Endothelial cell of umbilical vein (primary cell): ENCODE measurements around the gene DDX39A. TPM values are rescaled to one million over a fixed set of nuclear protein-coding genes. Genes with fewer than 3 reads are reported as not detected.

ENCODE experiments used
- BruUV-seq: library from RNA; stranded (reverse); fragments of 400-500 nt; replicated peaks from 2 replicates; lab custom pipeline; 2021; lab: Mats Ljungman, UMichigan
- CTCF ChIA-PET: fragments of 300-600, 350-600 bp; sonication (Branson Sonifier 250); formaldehyde crosslinking; loops from one replicate; lab custom pipeline; 2021; ENCODE audit warnings: antibody characterized with exemption, inconsistent platforms; lab: Charles Lee
- POLR2A ChIA-PET: fragments of 300-600, 350-600 bp; sonication (Branson Sonifier 250); formaldehyde crosslinking; loops from one replicate; lab custom pipeline; 2021; ENCODE audit warnings: antibody characterized with exemption, inconsistent platforms; lab: Charles Lee
- DNase-seq: peaks from one replicate; pipeline ENCODE4 v3.0.0-alpha.2; 2011; ENCODE audit warnings: low read depth, low spot score
- FAIRE-seq: peaks from 2 replicates; lab custom pipeline; 2011; peaks lifted over from hg19 to GRCh38; lab: Jason Lieb, UNC
- H2AFZ ChIP-seq: 2 replicates; pipeline ENCODE4 v1.6.0; 2012; ENCODE audit warnings: low read depth, low read length, control low read depth, inconsistent platforms
- H3K27ac ChIP-seq: 2 replicates; pipeline ENCODE4 v1.5.1; 2011; ENCODE audit warnings: low read depth, mild to moderate bottlenecking, control low read depth, low read length, moderate library complexity; ENCODE audit not compliant: insufficient read depth
- H3K27me3 ChIP-seq, 2 experiments: 2 replicates each; pipeline versions ENCODE4 v1.6.0 to v1.6.1; 2011; ENCODE audit warnings: low read length in 2 of 2, mixed read lengths in 1 of 2; ENCODE audit not compliant: control insufficient read depth in 2 of 2, insufficient read depth in 2 of 2
- H3K36me3 ChIP-seq, 2 experiments: 2 replicates in 1 of 2; 3 replicates in 1 of 2; pipeline ENCODE4 v1.5.1; 2011; ENCODE audit warnings: low read length in 2 of 2, mild to moderate bottlenecking in 1 of 2, moderate library complexity in 1 of 2; ENCODE audit not compliant: control insufficient read depth in 2 of 2, insufficient read depth in 2 of 2; ENCODE audit errors: extremely low read depth in 1 of 2
- H3K4me1 ChIP-seq: 3 replicates; pipeline ENCODE4 v1.5.1; 2011; ENCODE audit warnings: mild to moderate bottlenecking, low read length; ENCODE audit not compliant: control insufficient read depth, insufficient read depth; ENCODE audit errors: extremely low read depth
- H3K4me2 ChIP-seq: 2 replicates; pipeline ENCODE4 v1.6.1; 2011; ENCODE audit warnings: low read length, control low read depth, mixed read lengths; ENCODE audit not compliant: insufficient read depth
- H3K4me3 ChIP-seq, 3 experiments: fragments of 200-600 bp in 1 of 3; sonication (generic), shearing (Covaris generic) in 1 of 3; replicated peaks in 1 of 3; 2 replicates each; pipeline ENCODE4 v1.5.1; 2011 to 2016; ENCODE audit warnings: control low read depth in 3 of 3, low read length in 3 of 3, mild to moderate bottlenecking in 2 of 3, inconsistent platforms in 1 of 3, low read depth in 1 of 3, moderate library complexity in 1 of 3; ENCODE audit not compliant: insufficient read depth in 1 of 3
- H3K79me2 ChIP-seq: 2 replicates; pipeline ENCODE4 v1.6.0; 2012; ENCODE audit warnings: low read length, inconsistent platforms; ENCODE audit not compliant: control insufficient read depth, insufficient read depth
- H3K9ac ChIP-seq: replicated peaks from 2 replicates; pipeline ENCODE3; 2011; ENCODE audit warnings: low read length, control low read depth; ENCODE audit not compliant: insufficient read depth; ENCODE audit errors: extremely low read depth
- H3K9me1 ChIP-seq: replicated peaks from 3 replicates; pipeline ENCODE4 v1.6.0; 2011; ENCODE audit warnings: mild to moderate bottlenecking, low read length; ENCODE audit not compliant: control insufficient read depth, insufficient read depth; ENCODE audit errors: extremely low read depth
- H3K9me3 ChIP-seq: replicated peaks from 2 replicates; pipeline ENCODE4 v1.5.1; 2012; ENCODE audit warnings: low read length, inconsistent platforms; ENCODE audit not compliant: control insufficient read depth, insufficient read depth
- H4K20me1 ChIP-seq: replicated peaks from 2 replicates; pipeline ENCODE3; 2011; ENCODE audit warnings: mild to moderate bottlenecking, low read length; ENCODE audit not compliant: control insufficient read depth, insufficient read depth; ENCODE audit errors: extremely low read depth
- EZH2 ChIP-seq: IDR thresholded peaks from 2 replicates; pipeline ENCODE4 v1.6.1; 2012; ENCODE audit warnings: borderline replicate concordance, low read depth, mild to moderate bottlenecking, moderate library complexity, low read length, inconsistent platforms; ENCODE audit not compliant: severe bottlenecking
- FOS ChIP-seq: IDR thresholded peaks from 2 replicates; pipeline ENCODE4 v1.6.1; 2011; ENCODE audit warnings: mild to moderate bottlenecking, low read length, moderate library complexity, borderline replicate concordance; ENCODE audit not compliant: insufficient read depth
- GATA2 ChIP-seq: IDR thresholded peaks from 2 replicates; pipeline ENCODE4 v1.7.0; 2011; ENCODE audit warnings: low read depth, mild to moderate bottlenecking, moderate library complexity, mixed read lengths, low read length; ENCODE audit not compliant: insufficient read length, insufficient read depth
- JUN ChIP-seq: IDR thresholded peaks from 2 replicates; pipeline ENCODE4 v1.6.1; 2011; ENCODE audit warnings: borderline replicate concordance, low read depth; ENCODE audit not compliant: insufficient read length, insufficient read depth
- MYC ChIP-seq: IDR thresholded peaks from one replicate; pipeline ENCODE4 v1.6.1; 2011; ENCODE audit warnings: mild to moderate bottlenecking, low read depth, low read length
- POLR2A ChIP-seq: IDR thresholded peaks from 2 replicates; pipeline ENCODE4 v1.6.1; 2012; ENCODE audit warnings: low read depth, mild to moderate bottlenecking, control low read depth, low read length
- POLR2AphosphoS5 ChIP-seq: IDR thresholded peaks from 2 replicates; pipeline ENCODE4 v1.6.1; 2012; ENCODE audit warnings: low read depth, mild to moderate bottlenecking, control low read depth, low read length, moderate library complexity; ENCODE audit not compliant: insufficient read depth
- dilution Hi-C: fragments of 300-500 bp; cut with MboI; formaldehyde crosslinking; loops from one replicate; pipeline ENCODE4 v1.15.0; 2019; ENCODE audit warnings: low sequenced_read_pairs; ENCODE audit not compliant: extremely low pct_ligation_motif_present
- intact Hi-C: fragments of 100-400 bp; cut with micrococcal nuclease; formaldehyde crosslinking; loops from one replicate; pipeline ENCODE4 v1.10.0; 2022
- polyA plus RNA-seq, 4 experiments: library from polyadenylated mRNA; depleted of rRNA in 3 of 4; stranded (reverse) in 3 of 4; unstranded in 1 of 4; fragments of >200 nt; gene quantifications; 2 replicates each; pipeline versions ENCODE4 v1.2.1 to v1.2.3, GENCODE V29; 2011 to 2012; ENCODE audit warnings: missing spikeins in 1 of 4
- total RNA-seq: library from RNA; stranded (reverse); gene quantifications from 2 replicates; pipeline ENCODE4 v1.2.3, GENCODE V29; 2021
- TF ChIP-seq, protein P1 (sequence below): IDR thresholded peaks from 2 replicates; pipeline ENCODE4 v1.6.1; 2011; ENCODE audit not compliant: insufficient read depth, insufficient read length
- TF ChIP-seq, protein P2 (sequence below), 2 donors: IDR thresholded peaks; 1 replicate in 1 of 2; 2 replicates in 1 of 2; pipeline ENCODE4 v1.5.1; 2011; ENCODE audit warnings: low read length in 2 of 2, mild to moderate bottlenecking in 2 of 2, moderate library complexity in 2 of 2, control low read depth in 1 of 2, inconsistent platforms in 1 of 2, low read depth in 1 of 2; ENCODE audit not compliant: insufficient read depth in 1 of 2; ENCODE audit errors: extremely low read depth in 1 of 2

The DDX39A gene
- total and polyA plus RNA-seq, 2 donors (not counting 3 experiments of a cell fraction or from before 2014, with no cell fraction given), result 157 to 158 TPM

GRCh38 chr19:14377883-14378328 lies 41.2 kb downstream of the DDX39A start:
- FAIRE-seq, result peak; percentile 26
- POLR2A ChIA-PET, result no interaction called here

More at GRCh38 chr19:14377883-14378328, 41.2 kb downstream of the DDX39A start:
- no peaks in the 10 kb centered on the region for H3K27me3 ChIP-seq
- H3K4me1 ChIP-seq, result peaks cover 11% of the 10 kb centered on the region
- dilution Hi-C loops (no loop called here), intact Hi-C loops (no loop called here)
- no peaks in the 10 kb centered on the region for H3K36me3 ChIP-seq
- no peak overlapping the region for H2AFZ ChIP-seq
- peaks cover 7% of the 10 kb centered on the region for H3K79me2 ChIP-seq
- BruUV-seq, result no TSS peak
- no peaks in the 10 kb centered on the region for H3K9me1 ChIP-seq
- no peak for DNase-seq
- H3K27ac ChIP-seq, result no peak overlapping the region
- H4K20me1 ChIP-seq, result no peaks in the 10 kb centered on the region
- no peak overlapping the region for H3K4me3 ChIP-seq
- no peak overlapping the region for H3K9ac ChIP-seq
- no peak overlapping the region for H3K4me2 ChIP-seq
- CTCF ChIA-PET, result no interaction called here
- H3K9me3 ChIP-seq, result no peaks in the 10 kb centered on the region
- TF ChIP-seq POLR2A, result no peak
- no peak for TF ChIP-seq MYC
- no peak for TF ChIP-seq GATA2
- TF ChIP-seq EZH2, result no peak
- TF ChIP-seq JUN, result no peak
- no peak for TF ChIP-seq FOS
- TF ChIP-seq, protein P1, sequence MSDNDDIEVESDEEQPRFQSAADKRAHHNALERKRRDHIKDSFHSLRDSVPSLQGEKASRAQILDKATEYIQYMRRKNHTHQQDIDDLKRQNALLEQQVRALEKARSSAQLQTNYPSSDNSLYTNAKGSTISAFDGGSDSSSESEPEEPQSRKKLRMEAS, result no peak
- TF ChIP-seq, protein P2, sequence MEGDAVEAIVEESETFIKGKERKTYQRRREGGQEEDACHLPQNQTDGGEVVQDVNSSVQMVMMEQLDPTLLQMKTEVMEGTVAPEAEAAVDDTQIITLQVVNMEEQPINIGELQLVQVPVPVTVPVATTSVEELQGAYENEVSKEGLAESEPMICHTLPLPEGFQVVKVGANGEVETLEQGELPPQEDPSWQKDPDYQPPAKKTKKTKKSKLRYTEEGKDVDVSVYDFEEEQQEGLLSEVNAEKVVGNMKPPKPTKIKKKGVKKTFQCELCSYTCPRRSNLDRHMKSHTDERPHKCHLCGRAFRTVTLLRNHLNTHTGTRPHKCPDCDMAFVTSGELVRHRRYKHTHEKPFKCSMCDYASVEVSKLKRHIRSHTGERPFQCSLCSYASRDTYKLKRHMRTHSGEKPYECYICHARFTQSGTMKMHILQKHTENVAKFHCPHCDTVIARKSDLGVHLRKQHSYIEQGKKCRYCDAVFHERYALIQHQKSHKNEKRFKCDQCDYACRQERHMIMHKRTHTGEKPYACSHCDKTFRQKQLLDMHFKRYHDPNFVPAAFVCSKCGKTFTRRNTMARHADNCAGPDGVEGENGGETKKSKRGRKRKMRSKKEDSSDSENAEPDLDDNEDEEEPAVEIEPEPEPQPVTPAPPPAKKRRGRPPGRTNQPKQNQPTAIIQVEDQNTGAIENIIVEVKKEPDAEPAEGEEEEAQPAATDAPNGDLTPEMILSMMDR (IDR thresholded peaks at IDR 0.05; ENCODE audit: extremely low read depth in 1 of 2, insufficient read depth in 1 of 2, low read depth in 1 of 2, low read length in 2 of 2), result no peak
- TF ChIP-seq POLR2AphosphoS5, result no peak
